BE2C (cell line): ENCODE results near the gene GPR162.

ENCODE experiments used
- DNase-seq: peaks from one replicate; pipeline ENCODE4 v3.0.0-alpha.2; 2020
- H3K27me3 ChIP-seq: fragments of 250-450 bp; sonication (Bioruptor Pico); 2 replicates; pipeline ENCODE4 v1.5.1; 2020; ENCODE audit warnings: mild to moderate bottlenecking
- H3K36me3 ChIP-seq: fragments of 250-450 bp; sonication (Bioruptor Pico); 2 replicates; pipeline ENCODE4 v1.5.1; 2020; ENCODE audit warnings: mild to moderate bottlenecking
- H3K4me1 ChIP-seq: fragments of 250-450 bp; sonication (Bioruptor Pico); 2 replicates; pipeline ENCODE4 v1.5.1; 2020
- H3K4me3 ChIP-seq: 2 replicates; pipeline ENCODE4 v1.5.1; 2011; ENCODE audit warnings: low read depth, low read length
- H3K9me3 ChIP-seq: fragments of 250-450 bp; sonication (Bioruptor Pico); 2 replicates; pipeline ENCODE4 v1.5.1; 2020
- TF ChIP-seq, protein P1 (sequence below): IDR thresholded peaks from 2 replicates; pipeline ENCODE4 v1.5.1; 2012; ENCODE audit warnings: mild to moderate bottlenecking, low read depth, low read length

GPR162 gene

DNA sequence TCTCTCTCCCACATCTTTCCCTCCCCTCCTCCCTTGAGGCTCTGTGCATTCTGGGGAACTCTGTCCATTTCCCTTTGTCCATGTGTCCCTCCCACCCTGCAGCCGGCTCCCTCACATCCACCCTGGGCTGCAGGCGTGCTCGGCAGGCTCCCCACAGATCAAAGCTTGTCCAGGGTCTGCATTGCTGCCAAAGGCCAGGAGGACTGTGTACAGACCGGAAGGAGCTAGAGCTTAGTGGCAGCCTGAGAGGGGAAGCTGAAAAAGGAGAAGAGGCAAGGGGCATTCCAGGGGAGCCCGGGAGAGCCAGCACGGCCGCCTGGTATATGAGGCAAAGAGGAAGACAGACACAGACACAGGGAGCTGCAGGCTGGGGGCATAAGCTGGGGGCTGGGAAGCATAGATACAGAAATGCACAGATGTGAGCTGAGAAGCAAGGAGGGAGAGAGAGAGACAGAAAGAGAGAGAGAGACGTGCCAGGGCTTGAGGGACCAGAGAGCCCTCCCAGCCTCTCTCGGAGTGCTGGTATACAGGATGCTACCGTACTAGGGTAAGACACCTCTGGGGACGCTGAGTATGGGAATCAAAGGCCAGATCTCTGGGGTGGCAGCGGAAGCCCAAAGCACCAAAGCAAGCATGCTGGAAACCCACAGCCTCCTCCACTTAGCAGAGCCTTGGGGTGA, 29.0 kb upstream of the GPR162 start:
- H3K27me3 ChIP-seq = no peaks in the 10 kb centered on the region
- no peaks in the 10 kb centered on the region for H3K9me3 ChIP-seq
- no peaks in the 10 kb centered on the region for H3K36me3 ChIP-seq
- DNase-seq = no peak
- H3K4me1 ChIP-seq = no peaks in the 10 kb centered on the region
- TF ChIP-seq, protein P1, sequence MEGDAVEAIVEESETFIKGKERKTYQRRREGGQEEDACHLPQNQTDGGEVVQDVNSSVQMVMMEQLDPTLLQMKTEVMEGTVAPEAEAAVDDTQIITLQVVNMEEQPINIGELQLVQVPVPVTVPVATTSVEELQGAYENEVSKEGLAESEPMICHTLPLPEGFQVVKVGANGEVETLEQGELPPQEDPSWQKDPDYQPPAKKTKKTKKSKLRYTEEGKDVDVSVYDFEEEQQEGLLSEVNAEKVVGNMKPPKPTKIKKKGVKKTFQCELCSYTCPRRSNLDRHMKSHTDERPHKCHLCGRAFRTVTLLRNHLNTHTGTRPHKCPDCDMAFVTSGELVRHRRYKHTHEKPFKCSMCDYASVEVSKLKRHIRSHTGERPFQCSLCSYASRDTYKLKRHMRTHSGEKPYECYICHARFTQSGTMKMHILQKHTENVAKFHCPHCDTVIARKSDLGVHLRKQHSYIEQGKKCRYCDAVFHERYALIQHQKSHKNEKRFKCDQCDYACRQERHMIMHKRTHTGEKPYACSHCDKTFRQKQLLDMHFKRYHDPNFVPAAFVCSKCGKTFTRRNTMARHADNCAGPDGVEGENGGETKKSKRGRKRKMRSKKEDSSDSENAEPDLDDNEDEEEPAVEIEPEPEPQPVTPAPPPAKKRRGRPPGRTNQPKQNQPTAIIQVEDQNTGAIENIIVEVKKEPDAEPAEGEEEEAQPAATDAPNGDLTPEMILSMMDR = no peak
- no peak overlapping the region for H3K4me3 ChIP-seq

DNA sequence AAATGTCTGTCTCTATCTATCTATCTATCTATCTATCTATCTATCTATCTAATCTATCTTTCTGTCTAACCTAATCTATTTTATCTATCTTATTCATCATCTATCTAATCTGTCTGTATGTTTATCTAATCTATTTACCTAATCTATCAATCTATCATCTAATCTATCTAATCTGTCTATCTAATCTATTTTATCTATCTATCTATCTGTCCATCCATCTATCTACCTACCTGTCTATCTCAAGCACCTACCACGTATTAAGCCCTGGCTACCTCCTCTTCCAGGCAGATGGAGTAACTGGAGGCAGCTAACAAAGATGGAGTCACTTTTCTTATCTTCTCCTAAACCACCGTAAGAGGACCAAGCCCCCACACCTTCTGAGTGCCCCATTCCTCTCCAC, 26.5 kb upstream of the GPR162 start:
- no peaks in the 10 kb centered on the region for H3K27me3 ChIP-seq
- no peak overlapping the region for H3K4me3 ChIP-seq
- TF ChIP-seq, protein P1 = no peak
- no peak for DNase-seq
- no peaks in the 10 kb centered on the region for H3K4me1 ChIP-seq
- no peaks in the 10 kb centered on the region for H3K9me3 ChIP-seq
- no peaks in the 10 kb centered on the region for H3K36me3 ChIP-seq

DNA sequence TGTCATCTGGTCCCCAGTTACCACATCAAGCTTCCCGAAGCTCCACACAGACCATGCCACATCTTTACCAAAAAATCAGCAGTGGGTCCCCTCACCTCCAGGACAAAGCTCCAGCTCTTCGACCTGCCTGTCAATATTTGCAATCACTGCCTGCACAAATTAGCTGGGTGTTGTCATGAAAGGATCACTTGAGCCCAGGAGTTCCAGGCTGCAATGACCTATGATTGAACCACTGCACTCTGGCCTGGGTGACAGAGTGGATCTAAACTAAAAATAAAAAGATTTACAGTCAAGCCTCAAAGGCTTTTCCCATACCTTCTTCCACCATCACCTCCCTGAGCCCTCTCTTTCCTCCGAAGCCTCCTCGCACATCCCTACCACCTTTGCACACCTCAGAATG, 25.0 kb upstream of the GPR162 start:
- Histone ChIP-seq H3K9me3 (no peaks in the 10 kb centered on the region), H3K36me3 (no peaks in the 10 kb centered on the region), H3K27me3 (no peaks in the 10 kb centered on the region), H3K4me1 (no peaks in the 10 kb centered on the region), H3K4me3 (no peak overlapping the region)
- no peak for DNase-seq
- TF ChIP-seq, protein P1 = no peak

DNA sequence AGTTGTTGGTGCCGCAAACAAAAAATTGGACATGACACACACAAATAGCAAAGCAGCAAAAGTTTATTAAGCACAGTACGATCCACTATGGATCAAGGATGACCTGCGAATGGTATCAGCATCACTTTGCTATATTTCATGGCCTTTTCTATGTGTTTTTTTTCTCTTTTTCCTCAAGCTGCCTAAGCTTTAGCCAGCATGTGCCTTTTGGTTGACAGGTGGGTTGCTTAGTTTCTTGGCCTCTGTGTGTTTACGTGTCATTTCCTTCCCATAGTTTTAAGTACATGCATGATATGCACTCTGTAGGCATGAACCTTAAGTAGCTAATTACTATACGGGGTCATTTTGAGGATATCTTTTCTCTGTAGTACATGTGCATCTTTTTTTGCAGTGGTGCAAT, 22.5 kb upstream of the GPR162 start:
- Histone ChIP-seq H3K27me3 (no peaks in the 10 kb centered on the region), H3K4me1 (no peaks in the 10 kb centered on the region), H3K36me3 (no peaks in the 10 kb centered on the region), H3K9me3 (no peaks in the 10 kb centered on the region), H3K4me3 (no peak overlapping the region)
- TF ChIP-seq, protein P1 = no peak
- DNase-seq = no peak

DNA sequence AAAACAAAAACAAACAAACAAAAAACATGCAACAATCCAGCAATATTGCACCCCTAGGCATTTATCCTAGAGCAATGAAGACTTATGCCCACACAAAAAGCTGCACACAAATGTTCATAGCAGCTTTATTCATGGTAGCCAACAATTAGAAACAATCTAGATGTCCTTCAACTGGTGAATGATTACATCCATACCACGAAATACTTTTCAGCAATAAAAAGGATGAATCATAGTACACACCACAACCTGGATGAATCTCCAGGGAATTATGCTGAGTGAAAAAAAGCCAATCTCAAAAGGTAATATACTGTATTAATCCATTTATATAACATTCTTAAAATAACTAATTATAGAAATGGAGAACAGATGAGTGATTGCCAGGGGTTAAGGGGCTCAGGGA, 14.5 kb upstream of the GPR162 start:
- Histone ChIP-seq H3K36me3 (no peaks in the 10 kb centered on the region), H3K4me1 (no peaks in the 10 kb centered on the region), H3K9me3 (no peaks in the 10 kb centered on the region), H3K4me3 (no peak overlapping the region), H3K27me3 (no peaks in the 10 kb centered on the region)
- TF ChIP-seq, protein P1 = no peak
- DNase-seq = no peak

DNA sequence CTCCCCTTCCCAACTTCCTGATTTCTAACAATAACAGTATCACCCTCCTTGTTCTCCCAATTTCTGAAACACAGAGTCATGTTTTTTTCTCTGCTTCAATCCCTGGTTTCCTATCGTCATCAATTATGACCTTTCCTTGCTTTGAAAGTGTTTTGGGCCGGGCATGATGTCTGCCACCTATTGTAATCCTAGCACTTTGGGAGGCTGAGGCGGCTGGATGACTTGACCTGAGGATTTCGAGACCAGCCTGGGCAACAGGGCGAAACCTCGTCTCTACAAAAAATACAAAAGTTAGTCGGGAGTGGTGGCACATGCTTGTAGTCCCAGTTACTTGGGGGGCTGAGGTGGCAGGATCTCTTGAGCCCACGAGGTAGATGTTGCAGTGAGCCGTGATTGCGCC, 12.6 kb upstream of the GPR162 start:
- TF ChIP-seq, protein P1 = no peak
- H3K27me3 ChIP-seq = no peaks in the 10 kb centered on the region
- no peaks in the 10 kb centered on the region for H3K36me3 ChIP-seq
- no peaks in the 10 kb centered on the region for H3K4me1 ChIP-seq
- H3K4me3 ChIP-seq = no peak overlapping the region
- DNase-seq = no peak
- H3K9me3 ChIP-seq = no peaks in the 10 kb centered on the region
